ENCODE data around the gene SV2B. TPM values are rescaled to one million over a fixed set of nuclear protein-coding genes. Genes with fewer than 3 reads are reported as not detected.

The SV2B gene
- total RNA-seq, 1 experiment from 2014 or later, result not detected

GRCh38 chr15:91140601-91141000 is 40.5 kb downstream of the SV2B start:
- Mint-ChIP-seq H3K27ac (no peak overlapping the region), H3K4me3 (no peak overlapping the region), H3K9me3 (no peaks in the 10 kb centered on the region; a peak in 1 of 5 replicates), H3K36me3 (ENCODE audit: insufficient read depth in 1 of 3, low read depth in 3 of 3) (no peaks in the 10 kb centered on the region), H3K4me1 (peaks cover 0 to 5% of the 10 kb centered on the region in 2 experiments; a peak in 2 of 4 replicates), H3K27me3 (ENCODE audit: low read depth) (peaks cover 14% of the 10 kb centered on the region)
- Histone ChIP-seq H3K27me3 (ENCODE audit: insufficient read depth, low read length) (no peaks in the 10 kb centered on the region), H3K27ac (ENCODE audit: insufficient read length, low read depth, low read length) (no peak overlapping the region), H3K23me2 (ENCODE audit: insufficient read length, low read depth, low read length, poor library complexity, severe bottlenecking) (no peaks in the 10 kb centered on the region), H3K79me2 (ENCODE audit: insufficient read depth, low read length) (no peaks in the 10 kb centered on the region), H2BK5ac (ENCODE audit: insufficient read length, low read length) (no peak overlapping the region), H3K23ac (ENCODE audit: insufficient read length, low read depth, low read length) (no peak overlapping the region), H3K4me2 (ENCODE audit: insufficient read depth, insufficient read length, low read length) (no peak overlapping the region), H3K56ac (ENCODE audit: insufficient read length, low read depth, low read length) (no peak overlapping the region), H2BK120ac (ENCODE audit: low read depth, low read length, poor library complexity, severe bottlenecking) (no peak overlapping the region), H2AK5ac (ENCODE audit: insufficient read length, low read length) (no peak overlapping the region), H3K18ac (ENCODE audit: insufficient read length, low read depth, low read length) (no peak overlapping the region), H3K14ac (ENCODE audit: insufficient read depth, low read length) (no peak overlapping the region), H3K4ac (ENCODE audit: low read depth, low read length) (no peak overlapping the region), H2BK12ac (ENCODE audit: insufficient read length, low read depth, low read length) (no peak overlapping the region), H3K9ac (ENCODE audit: extremely low read depth, insufficient read length, low read length) (no peak overlapping the region), H4K20me1 (ENCODE audit: control insufficient read depth, insufficient read depth, insufficient read length) (no peaks in the 10 kb centered on the region), H2BK15ac (ENCODE audit: low read depth, low read length) (no peak overlapping the region), H4K91ac (ENCODE audit: insufficient read length, low read depth, low read length) (no peak overlapping the region), H3K79me1 (ENCODE audit: insufficient read depth, low read depth, low read length, poor library complexity, severe bottlenecking) (no peaks in the 10 kb centered on the region), H3T11ph (ENCODE audit: low read length) (no peak overlapping the region), H4K8ac (replicated peaks; ENCODE audit: insufficient read length, low read depth, low read length) (no peak overlapping the region), H2AFZ (ENCODE audit: low read length) (no peak overlapping the region), H3K9me3 (ENCODE audit: control insufficient read depth, low read depth, low read length) (no peaks in the 10 kb centered on the region), H2BK20ac (ENCODE audit: low read depth, low read length, poor library complexity, severe bottlenecking) (no peak overlapping the region), H4K5ac (ENCODE audit: insufficient read length, low read depth, low read length) (no peak overlapping the region), H3K4me1 (ENCODE audit: insufficient read depth, low read length) (no peaks in the 10 kb centered on the region; the same call in 1 of the 2 replicates)
- no CpG with 5 or more reads among the region's 1 CpG for WGBS (ENCODE audit: extremely low coverage, insufficient read length, low lambda C conversion rate)
- TF ChIP-seq, protein P1, sequence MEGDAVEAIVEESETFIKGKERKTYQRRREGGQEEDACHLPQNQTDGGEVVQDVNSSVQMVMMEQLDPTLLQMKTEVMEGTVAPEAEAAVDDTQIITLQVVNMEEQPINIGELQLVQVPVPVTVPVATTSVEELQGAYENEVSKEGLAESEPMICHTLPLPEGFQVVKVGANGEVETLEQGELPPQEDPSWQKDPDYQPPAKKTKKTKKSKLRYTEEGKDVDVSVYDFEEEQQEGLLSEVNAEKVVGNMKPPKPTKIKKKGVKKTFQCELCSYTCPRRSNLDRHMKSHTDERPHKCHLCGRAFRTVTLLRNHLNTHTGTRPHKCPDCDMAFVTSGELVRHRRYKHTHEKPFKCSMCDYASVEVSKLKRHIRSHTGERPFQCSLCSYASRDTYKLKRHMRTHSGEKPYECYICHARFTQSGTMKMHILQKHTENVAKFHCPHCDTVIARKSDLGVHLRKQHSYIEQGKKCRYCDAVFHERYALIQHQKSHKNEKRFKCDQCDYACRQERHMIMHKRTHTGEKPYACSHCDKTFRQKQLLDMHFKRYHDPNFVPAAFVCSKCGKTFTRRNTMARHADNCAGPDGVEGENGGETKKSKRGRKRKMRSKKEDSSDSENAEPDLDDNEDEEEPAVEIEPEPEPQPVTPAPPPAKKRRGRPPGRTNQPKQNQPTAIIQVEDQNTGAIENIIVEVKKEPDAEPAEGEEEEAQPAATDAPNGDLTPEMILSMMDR (conservative IDR thresholded peaks at IDR 0.05), result no peak
- DNase-seq, result no peak

All from H9 (cell line).